Stimulated activated CD8-positive, alpha-beta memory T cell treated with anti-CD3 and anti-CD28 coated beads, Interleukin-2, amount 100 ng/mL, for 1 hour (primary cell): ENCODE data around the gene EFEMP1.

Experiments used
- DNase-seq, 2 donors: peaks; one replicate each; pipeline ENCODE4 v3.0.0-alpha.2; 2020; ENCODE audit warnings: low read depth in 2 of 2

Gene EFEMP1

GRCh38 chr2:55923091-55923981 lies at the start of gene EFEMP1:
EFEMP1 (minus strand) TSS chr2:55923782; CDS start chr2:55922440, 1,342 bp downstream.
- no peak for DNase-seq

GRCh38 chr2:55970500-55970899 lies 46.9 kb upstream of the EFEMP1 start:
- no peak for DNase-seq

GRCh38 chr2:55968941-55969340 lies 45.4 kb upstream of the EFEMP1 start:
- DNase-seq, result no peak

- DNase-seq, result no peak
These were observed 43.0 kb upstream of the EFEMP1 start for GRCh38 chr2:55966401-55967118.

- no peak for DNase-seq
These were observed 42.4 kb upstream of the EFEMP1 start for GRCh38 chr2:55965966-55966365.

- DNase-seq, result no peak
These were observed 41.7 kb upstream of the EFEMP1 start for GRCh38 chr2:55965276-55965675.

- DNase-seq, result no peak
These were observed 39.3 kb upstream of the EFEMP1 start for GRCh38 chr2:55962915-55963314.

- no peak for DNase-seq
These were observed 37.8 kb upstream of the EFEMP1 start for GRCh38 chr2:55961318-55961911.

GRCh38 chr2:55958756-55959155 lies 35.2 kb upstream of the EFEMP1 start:
- DNase-seq, result no peak

- no peak for DNase-seq
These were observed 33.6 kb upstream of the EFEMP1 start for GRCh38 chr2:55957142-55957541.

GRCh38 chr2:55954306-55955035 lies 30.9 kb upstream of the EFEMP1 start:
- no peak for DNase-seq

GRCh38 chr2:55952415-55952814 lies 28.8 kb upstream of the EFEMP1 start:
- no peak for DNase-seq

- no peak for DNase-seq
These were observed 28.0 kb upstream of the EFEMP1 start for GRCh38 chr2:55951533-55951932.

GRCh38 chr2:55949613-55950012 lies 26.0 kb upstream of the EFEMP1 start:
- DNase-seq, result no peak

GRCh38 chr2:55949211-55949610 lies 25.6 kb upstream of the EFEMP1 start:
- DNase-seq, result no peak

GRCh38 chr2:55948176-55948923 lies 24.8 kb upstream of the EFEMP1 start:
- no peak for DNase-seq

- DNase-seq, result no peak
These were observed 24.2 kb upstream of the EFEMP1 start for GRCh38 chr2:55947752-55948151.

GRCh38 chr2:55946793-55947192 lies 23.2 kb upstream of the EFEMP1 start:
- no peak for DNase-seq

- DNase-seq, result no peak
These were observed 19.9 kb upstream of the EFEMP1 start for GRCh38 chr2:55943466-55943865.

GRCh38 chr2:55936351-55936750 lies 12.8 kb upstream of the EFEMP1 start:
- DNase-seq, result no peak

GRCh38 chr2:55934337-55934736 lies 10.8 kb upstream of the EFEMP1 start:
- DNase-seq, result no peak
